Esophagus muscularis mucosa (tissue), 4 donors: ENCODE measurements around the gene MEOX2.

Experiments used
- EP300 ChIP-seq: sonication (generic); formaldehyde crosslinking; IDR thresholded peaks from one replicate; pipeline ENCODE4 v1.6.1; 2017; ENCODE audit warnings: antibody characterized with exemption
- POLR2A ChIP-seq: fragments of 450-650 bp; IDR thresholded peaks from one replicate; pipeline ENCODE4 v1.6.1; 2017; ENCODE audit warnings: antibody characterized with exemption, moderate library complexity, mild to moderate bottlenecking, low read depth
- TF ChIP-seq, protein P1 (sequence below), 3 experiments: fragments of 200-600 bp in 2 of 3; fragments of 450-650 bp in 1 of 3; sonication (generic) in 2 of 3; IDR thresholded peaks; one replicate each; pipeline ENCODE4 v1.5.1; 2017 to 2019; ENCODE audit warnings: antibody characterized with exemption in 3 of 3, mild to moderate bottlenecking in 2 of 3, moderate library complexity in 1 of 3

DNA sequence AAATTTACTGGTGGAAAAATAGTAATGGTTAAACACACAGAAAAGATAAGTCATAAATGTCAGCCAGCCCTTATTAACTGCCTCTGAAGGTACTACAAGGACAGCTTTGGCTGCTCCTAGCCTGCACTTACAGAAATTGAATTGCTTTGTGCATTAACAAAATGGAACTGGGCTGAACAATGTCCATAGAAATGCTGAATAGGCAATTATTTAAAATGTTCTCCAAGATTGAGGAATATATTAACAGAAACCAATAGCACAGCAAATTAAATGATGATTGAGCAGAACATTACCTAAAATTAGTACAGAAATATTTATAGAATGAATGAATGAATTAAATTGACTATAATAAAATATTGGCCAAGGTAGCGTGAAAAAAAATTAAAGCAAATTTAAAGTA is 82.3 kb downstream of the MEOX2 start:
- TF ChIP-seq, protein P1, sequence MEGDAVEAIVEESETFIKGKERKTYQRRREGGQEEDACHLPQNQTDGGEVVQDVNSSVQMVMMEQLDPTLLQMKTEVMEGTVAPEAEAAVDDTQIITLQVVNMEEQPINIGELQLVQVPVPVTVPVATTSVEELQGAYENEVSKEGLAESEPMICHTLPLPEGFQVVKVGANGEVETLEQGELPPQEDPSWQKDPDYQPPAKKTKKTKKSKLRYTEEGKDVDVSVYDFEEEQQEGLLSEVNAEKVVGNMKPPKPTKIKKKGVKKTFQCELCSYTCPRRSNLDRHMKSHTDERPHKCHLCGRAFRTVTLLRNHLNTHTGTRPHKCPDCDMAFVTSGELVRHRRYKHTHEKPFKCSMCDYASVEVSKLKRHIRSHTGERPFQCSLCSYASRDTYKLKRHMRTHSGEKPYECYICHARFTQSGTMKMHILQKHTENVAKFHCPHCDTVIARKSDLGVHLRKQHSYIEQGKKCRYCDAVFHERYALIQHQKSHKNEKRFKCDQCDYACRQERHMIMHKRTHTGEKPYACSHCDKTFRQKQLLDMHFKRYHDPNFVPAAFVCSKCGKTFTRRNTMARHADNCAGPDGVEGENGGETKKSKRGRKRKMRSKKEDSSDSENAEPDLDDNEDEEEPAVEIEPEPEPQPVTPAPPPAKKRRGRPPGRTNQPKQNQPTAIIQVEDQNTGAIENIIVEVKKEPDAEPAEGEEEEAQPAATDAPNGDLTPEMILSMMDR (IDR thresholded peaks at IDR 0.05): no peak
- no peak for TF ChIP-seq POLR2A
- TF ChIP-seq EP300: no peak
